AG09309 (cell line): ENCODE data around the gene FIBCD1.

Source experiments
- DNase-seq: peaks from one replicate; pipeline ENCODE4 v3.0.0-alpha.2; 2010; ENCODE audit warnings: low read depth
- H3K4me3 ChIP-seq: 2 replicates; pipeline ENCODE4 v1.5.1; 2011; ENCODE audit warnings: mild to moderate bottlenecking, low read depth, low read length, moderate library complexity; ENCODE audit not compliant: control insufficient read depth
- TF ChIP-seq, protein P1 (sequence below): IDR thresholded peaks from 2 replicates; pipeline ENCODE4 v1.5.1; 2011; ENCODE audit warnings: mild to moderate bottlenecking, low read depth, low read length, inconsistent platforms; ENCODE audit not compliant: insufficient read depth, control insufficient read depth; ENCODE audit errors: missing control alignments

Gene FIBCD1

DNA sequence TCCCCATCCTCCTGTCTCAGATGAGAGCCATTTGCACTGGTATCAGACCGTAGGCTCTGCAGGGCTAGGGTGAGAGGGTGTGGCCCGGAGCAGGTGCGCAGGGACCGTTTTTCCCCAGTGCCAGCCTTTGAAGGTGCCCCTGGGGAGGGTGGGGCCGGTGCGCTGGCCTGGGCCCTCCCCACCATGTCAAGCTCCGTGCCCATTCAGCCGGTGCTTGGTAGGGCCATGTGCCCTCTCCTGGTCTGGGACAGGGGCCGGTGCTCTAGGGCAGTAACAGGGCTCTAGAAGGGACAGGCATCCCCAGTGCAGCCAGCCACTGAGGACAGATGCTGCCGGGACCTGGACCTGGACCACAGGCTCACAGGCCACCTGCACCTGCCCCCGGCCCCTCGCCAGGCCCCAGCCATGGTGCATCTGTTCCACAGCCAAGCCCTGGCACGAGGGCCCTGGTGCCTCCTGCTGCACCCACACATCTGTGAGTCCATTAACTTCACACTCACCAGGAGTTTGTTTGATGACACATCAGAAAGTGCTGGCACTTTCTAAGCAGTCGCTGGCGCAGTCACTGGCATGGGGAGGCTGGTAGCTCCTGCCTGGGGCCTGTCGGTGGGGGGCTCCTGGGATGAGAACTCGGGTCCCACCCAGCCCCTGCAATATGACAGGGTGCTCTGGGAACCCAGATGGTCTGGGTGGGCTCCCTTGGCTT, 37.4 kb downstream of the FIBCD1 start:
- DNase-seq = no peak
- H3K4me3 ChIP-seq = no peak overlapping the region
- TF ChIP-seq, protein P1, sequence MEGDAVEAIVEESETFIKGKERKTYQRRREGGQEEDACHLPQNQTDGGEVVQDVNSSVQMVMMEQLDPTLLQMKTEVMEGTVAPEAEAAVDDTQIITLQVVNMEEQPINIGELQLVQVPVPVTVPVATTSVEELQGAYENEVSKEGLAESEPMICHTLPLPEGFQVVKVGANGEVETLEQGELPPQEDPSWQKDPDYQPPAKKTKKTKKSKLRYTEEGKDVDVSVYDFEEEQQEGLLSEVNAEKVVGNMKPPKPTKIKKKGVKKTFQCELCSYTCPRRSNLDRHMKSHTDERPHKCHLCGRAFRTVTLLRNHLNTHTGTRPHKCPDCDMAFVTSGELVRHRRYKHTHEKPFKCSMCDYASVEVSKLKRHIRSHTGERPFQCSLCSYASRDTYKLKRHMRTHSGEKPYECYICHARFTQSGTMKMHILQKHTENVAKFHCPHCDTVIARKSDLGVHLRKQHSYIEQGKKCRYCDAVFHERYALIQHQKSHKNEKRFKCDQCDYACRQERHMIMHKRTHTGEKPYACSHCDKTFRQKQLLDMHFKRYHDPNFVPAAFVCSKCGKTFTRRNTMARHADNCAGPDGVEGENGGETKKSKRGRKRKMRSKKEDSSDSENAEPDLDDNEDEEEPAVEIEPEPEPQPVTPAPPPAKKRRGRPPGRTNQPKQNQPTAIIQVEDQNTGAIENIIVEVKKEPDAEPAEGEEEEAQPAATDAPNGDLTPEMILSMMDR = no peak

DNA sequence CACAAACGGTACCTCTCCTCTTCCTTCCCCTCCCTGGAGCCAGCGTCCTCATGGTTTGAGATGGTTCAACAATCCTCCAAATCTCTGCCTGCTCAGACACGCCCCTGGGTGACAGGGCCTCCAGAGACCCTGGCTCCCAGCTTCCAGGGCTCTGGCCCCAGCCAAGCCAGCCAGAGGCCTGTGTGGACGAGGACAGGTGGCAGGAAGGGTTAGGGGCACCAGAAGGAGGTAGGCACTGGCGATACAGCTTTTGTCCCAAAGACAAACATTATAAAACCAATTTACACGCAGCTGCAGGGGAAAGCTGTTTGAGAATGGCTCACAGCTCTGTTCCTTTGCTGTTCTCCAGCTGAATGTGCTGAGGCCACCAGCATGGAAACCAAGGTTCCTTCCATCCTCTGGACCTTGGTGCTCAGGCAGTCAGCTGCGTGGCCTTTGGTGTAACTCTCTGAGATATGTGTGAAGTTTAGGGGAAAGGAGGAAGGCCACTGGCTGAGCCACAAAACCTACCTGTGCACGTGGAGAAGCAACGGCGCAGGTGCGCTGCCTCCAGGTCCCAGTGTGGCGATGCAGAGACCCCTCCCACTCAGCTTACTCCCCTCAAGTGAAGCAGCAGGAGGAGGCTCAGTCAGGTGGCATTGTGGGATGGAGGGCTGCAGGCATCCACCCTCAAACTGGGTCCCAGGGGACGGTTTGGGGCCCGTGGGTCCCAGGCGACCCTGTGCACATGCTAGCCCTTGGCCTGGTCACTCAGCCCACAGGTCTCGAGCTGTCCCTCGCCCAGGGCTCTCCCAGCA, 38.1 kb downstream of the FIBCD1 start:
- DNase-seq = no peak
- H3K4me3 ChIP-seq = no peak overlapping the region
- TF ChIP-seq, protein P1 = no peak

DNA sequence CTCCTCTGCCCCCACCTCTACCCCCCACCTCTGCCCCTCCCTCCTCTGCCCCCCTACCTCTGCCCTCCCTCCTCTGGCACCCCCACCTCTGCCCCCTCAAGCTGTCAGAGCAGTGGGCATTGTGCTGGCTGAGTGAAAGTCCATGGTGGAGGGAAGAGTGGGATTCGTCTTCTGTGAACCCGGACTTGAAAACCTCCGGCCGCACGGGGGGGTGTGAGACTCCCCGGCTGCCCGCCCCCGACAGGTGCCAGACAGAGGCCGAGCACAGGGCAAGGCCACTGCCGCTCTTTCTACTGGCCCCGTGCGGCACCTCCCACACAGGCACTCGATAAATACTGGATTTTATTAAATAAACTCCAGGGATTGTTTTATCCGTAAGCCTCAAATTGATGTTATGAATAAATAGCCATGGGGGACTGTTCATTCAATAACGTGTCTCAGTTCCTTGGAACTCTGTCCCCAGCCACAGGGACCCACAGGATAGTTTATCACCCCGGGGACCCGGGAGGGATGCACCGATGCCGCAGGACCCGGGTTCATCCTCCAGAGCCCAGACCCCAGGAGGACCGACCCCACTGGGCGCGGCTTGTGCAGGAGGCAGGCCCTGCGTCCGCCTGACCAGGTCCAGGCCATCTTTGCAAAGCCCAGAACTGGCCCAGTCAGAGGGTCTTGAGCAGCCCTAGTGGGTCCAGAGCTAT, 39.8 kb downstream of the FIBCD1 start:
- no peak overlapping the region for H3K4me3 ChIP-seq
- TF ChIP-seq, protein P1 = no peak
- no peak for DNase-seq

DNA sequence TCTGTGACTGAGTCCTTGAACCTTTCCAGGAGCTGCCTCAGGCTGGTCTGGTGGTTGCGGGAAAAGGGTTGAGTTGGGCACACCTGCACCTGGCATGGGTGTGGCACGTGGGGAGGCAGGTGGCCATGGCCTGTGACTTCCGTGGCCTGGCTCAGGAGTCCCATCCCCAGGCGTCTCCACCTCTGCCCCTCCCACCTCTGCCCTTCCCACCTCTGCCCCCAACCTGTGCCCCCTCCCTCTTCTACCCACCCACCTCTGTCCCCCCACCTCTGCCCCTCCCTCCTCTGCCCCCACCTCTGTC, 40.5 kb downstream of the FIBCD1 start:
- H3K4me3 ChIP-seq = no peak overlapping the region
- DNase-seq = no peak
- TF ChIP-seq, protein P1 = no peak

DNA sequence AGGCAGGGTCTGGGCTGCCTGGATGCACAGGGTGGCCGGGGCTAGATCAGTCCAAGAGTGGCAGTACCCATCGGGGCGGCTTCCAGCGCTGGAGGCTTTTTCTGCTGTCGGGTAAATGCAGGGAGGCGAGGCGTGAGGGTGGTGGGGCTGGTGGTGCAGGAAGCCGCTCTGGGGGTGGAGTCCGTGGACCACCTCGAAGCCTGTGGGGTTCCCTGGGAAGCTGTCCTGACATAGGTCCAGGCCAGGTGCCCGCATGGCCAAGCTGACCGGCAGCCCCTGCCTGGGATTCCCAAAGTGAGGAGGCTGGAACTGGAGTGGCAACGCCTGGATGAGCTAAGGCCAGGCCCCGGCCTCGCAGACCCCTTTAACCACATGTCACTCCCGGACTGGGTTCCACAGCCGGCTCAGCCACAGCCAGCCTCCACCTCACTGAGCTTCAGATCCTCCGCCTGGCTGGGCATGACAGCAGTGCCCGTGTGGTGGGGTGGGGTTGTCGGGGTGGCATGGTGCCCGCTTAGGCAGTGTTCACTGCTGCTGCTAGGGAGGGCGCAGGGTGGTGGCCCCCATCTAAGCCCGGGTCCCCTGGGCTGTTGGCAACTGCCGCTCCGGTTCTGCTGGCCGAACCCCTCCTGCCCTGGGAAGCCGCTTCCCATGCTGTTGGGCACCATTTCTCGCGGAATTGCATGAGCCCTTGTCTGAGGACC, 41.0 kb downstream of the FIBCD1 start:
- DNase-seq = no peak
- TF ChIP-seq, protein P1 = no peak
- H3K4me3 ChIP-seq = no peak overlapping the region

DNA sequence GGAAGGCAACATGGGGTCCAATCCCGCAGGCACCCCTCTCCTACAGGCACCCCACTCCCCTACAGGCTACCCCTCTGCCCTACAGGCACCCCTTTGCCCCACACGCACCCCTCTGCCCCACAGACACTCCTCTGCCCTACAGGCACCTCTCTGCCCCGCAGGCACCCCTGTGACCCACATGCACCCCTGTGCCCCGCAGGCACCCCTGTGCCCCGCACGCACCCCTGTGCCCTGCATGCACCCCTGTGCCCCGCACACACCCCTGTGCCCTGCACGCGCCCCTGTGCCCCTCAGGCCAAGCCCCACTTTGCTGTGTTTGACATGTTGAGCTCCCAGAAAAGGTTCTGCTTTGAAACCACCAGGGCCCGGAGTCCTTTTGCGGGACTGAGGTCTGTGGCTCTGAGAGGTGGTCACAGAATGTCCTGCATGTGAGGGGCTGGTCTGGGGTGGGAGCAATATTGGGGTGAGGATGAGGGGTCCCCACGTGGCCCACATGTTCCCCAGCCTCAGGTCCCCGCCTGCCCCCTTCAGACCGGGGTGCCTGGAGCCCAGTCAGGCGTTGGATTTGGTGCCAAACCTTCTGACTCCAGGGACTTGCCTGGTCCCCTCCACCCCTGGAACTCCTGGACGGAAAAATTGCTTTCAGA, 41.8 kb downstream of the FIBCD1 start:
- TF ChIP-seq, protein P1 = no peak
- H3K4me3 ChIP-seq = no peak overlapping the region
- no peak for DNase-seq
